Measurements from ENCODE around the gene ZSCAN21.

DNA sequence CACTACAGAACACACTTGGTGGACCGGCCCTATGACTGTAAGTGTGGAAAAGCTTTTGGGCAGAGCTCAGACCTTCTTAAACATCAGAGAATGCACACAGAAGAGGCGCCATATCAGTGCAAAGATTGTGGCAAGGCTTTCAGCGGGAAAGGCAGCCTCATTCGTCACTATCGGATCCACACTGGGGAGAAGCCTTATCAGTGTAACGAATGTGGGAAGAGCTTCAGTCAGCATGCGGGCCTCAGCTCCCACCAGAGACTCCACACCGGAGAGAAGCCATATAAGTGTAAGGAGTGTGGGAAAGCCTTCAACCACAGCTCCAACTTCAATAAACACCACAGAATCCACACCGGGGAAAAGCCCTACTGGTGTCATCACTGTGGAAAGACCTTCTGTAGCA lies 14.6 kb downstream of the ZSCAN21 start:
- TF ChIP-seq, protein P1, sequence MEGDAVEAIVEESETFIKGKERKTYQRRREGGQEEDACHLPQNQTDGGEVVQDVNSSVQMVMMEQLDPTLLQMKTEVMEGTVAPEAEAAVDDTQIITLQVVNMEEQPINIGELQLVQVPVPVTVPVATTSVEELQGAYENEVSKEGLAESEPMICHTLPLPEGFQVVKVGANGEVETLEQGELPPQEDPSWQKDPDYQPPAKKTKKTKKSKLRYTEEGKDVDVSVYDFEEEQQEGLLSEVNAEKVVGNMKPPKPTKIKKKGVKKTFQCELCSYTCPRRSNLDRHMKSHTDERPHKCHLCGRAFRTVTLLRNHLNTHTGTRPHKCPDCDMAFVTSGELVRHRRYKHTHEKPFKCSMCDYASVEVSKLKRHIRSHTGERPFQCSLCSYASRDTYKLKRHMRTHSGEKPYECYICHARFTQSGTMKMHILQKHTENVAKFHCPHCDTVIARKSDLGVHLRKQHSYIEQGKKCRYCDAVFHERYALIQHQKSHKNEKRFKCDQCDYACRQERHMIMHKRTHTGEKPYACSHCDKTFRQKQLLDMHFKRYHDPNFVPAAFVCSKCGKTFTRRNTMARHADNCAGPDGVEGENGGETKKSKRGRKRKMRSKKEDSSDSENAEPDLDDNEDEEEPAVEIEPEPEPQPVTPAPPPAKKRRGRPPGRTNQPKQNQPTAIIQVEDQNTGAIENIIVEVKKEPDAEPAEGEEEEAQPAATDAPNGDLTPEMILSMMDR (IDR thresholded peaks at IDR 0.05), result no peak
- TF ChIP-seq POLR2A (IDR thresholded peaks at IDR 0.05) (no peak), POLR2AphosphoS5 (IDR thresholded peaks at IDR 0.05) (no peak)
